Hepatocyte (in vitro differentiated cells): ENCODE measurements around the gene GPR152. TPM values are rescaled to one million over a fixed set of nuclear protein-coding genes. Genes with fewer than 3 reads are reported as not detected.

Experiments
- DNase-seq: peaks from one replicate; pipeline ENCODE4 v3.0.0-alpha.2; 2016; ENCODE audit warnings: low spot score
- H2AFZ ChIP-seq: fragments of 200-600 bp; sonication (generic); 2 replicates; pipeline ENCODE4 v1.6.0; 2016; ENCODE audit warnings: antibody characterized with exemption, mild to moderate bottlenecking
- H3K27ac ChIP-seq: fragments of 200-600 bp; sonication (generic); 2 replicates; pipeline ENCODE4 v1.5.1; 2016; ENCODE audit warnings: mild to moderate bottlenecking
- H3K27me3 ChIP-seq: fragments of 200-600 bp; sonication (generic); 2 replicates; pipeline ENCODE4 v1.6.1; 2016
- H3K36me3 ChIP-seq: fragments of 200-600 bp; sonication (generic); replicated peaks from 2 replicates; pipeline ENCODE4 v1.5.1; 2016; ENCODE audit warnings: low read depth; ENCODE audit not compliant: insufficient read depth
- H3K4me1 ChIP-seq: fragments of 200-600 bp; sonication (generic); 2 replicates; pipeline ENCODE4 v1.5.1; 2016; ENCODE audit warnings: mild to moderate bottlenecking, moderate library complexity; ENCODE audit not compliant: insufficient read depth
- H3K4me2 ChIP-seq: fragments of 200-600 bp; sonication (generic); 2 replicates; pipeline ENCODE4 v1.6.0; 2016
- H3K4me3 ChIP-seq: fragments of 200-600 bp; sonication (generic); 2 replicates; pipeline ENCODE4 v1.5.1; 2016; ENCODE audit warnings: mild to moderate bottlenecking
- H3K79me2 ChIP-seq: fragments of 200-600 bp; sonication (generic); 2 replicates; pipeline ENCODE4 v1.6.0; 2017; ENCODE audit warnings: mild to moderate bottlenecking
- H3K9me2 ChIP-seq: fragments of 200-600 bp; sonication (generic); replicated peaks from 2 replicates; pipeline ENCODE4 v1.6.0; 2017; ENCODE audit warnings: mild to moderate bottlenecking; ENCODE audit not compliant: insufficient read depth
- H3K9me3 ChIP-seq: fragments of 200-600 bp; sonication (generic); 2 replicates; pipeline ENCODE4 v1.5.1; 2016; ENCODE audit warnings: low read depth, mild to moderate bottlenecking
- H4K20me1 ChIP-seq: fragments of 200-600 bp; sonication (generic); 2 replicates; pipeline ENCODE4 v1.6.0; 2016; ENCODE audit warnings: mild to moderate bottlenecking; ENCODE audit not compliant: insufficient read depth, poor library complexity, severe bottlenecking
- EZH2 ChIP-seq: fragments of 200-600 bp; sonication (generic); IDR thresholded peaks from 2 replicates; pipeline ENCODE4 v1.6.1; 2016; ENCODE audit warnings: antibody characterized with exemption, mild to moderate bottlenecking, borderline replicate concordance
- EZH2phosphoT487 ChIP-seq: fragments of 200-600 bp; sonication (generic); IDR thresholded peaks from one replicate; pipeline ENCODE4 v1.6.1; 2018; ENCODE audit warnings: antibody characterized with exemption, mild to moderate bottlenecking, low read depth, moderate library complexity; ENCODE audit not compliant: unreplicated experiment, severe bottlenecking
- WGBS: methylation state at CpG from one replicate; pipeline ENCODE4 v1.1.6; 2016; ENCODE audit warnings: low lambda C conversion rate; ENCODE audit errors: missing lambda C conversion rate; 5-methylcytosine and 5-hydroxymethylcytosine counted together
- polyA plus RNA-seq: library from polyadenylated mRNA; unstranded; fragments of >200 nt; fragmentation: Nextera tagmentation; extraction: Ambion mirVana; gene quantifications from 2 replicates; pipeline ENCODE4 v1.2.1, GENCODE V29; 2016
- total RNA-seq: library from RNA; depleted of rRNA; stranded (reverse); fragments of >200 nt; gene quantifications from 2 replicates; pipeline ENCODE4 v1.2.3, GENCODE V29; 2014
- TF ChIP-seq, protein P1 (sequence below): fragments of 200-600 bp; sonication (generic); IDR thresholded peaks from 2 replicates; pipeline ENCODE4 v1.5.1; 2016; ENCODE audit warnings: antibody characterized with exemption, mild to moderate bottlenecking; ENCODE audit not compliant: poor library complexity

The GPR152 gene
- total and polyA plus RNA-seq, 2 experiments from 2014 or later, result not detected

DNA sequence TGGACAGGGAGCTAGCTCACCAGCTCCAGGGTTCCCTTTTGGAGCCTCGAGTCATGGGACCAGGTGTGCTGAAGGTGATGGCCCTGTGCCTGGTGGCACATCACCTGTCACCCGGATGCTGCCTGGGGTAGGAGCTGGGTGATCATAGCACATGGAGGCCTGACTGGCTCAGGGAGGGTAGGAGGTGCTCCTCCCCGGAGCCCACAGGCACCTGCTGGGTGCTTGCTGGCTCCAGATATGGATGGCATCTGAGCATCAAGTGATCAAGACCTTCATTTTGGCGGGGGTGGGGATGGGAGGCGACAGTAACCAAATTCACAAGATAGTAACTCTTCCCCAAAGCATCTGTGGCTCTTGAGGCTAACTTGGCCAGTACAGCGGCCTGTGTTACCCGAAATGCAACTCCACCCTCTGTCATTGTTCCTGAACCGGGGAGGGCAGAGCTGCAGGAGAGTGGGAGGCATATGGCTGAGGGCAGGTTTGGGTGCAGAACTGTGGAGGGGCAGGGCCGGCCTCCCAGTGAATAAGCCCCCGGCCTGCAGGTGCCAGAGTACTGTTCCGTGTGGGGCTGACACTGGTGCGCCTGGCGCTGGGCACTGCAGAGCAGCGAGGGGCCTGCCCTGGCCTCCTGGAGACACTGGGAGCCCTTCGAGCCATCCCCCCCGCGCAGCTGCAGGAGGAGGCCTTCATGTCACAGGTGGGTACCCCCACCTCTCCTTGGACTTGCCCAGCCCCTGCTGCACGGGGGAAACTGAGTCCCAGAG, 43.9 kb downstream of the GPR152 start:
- no peaks in the 10 kb centered on the region for H3K9me3 ChIP-seq
- TF ChIP-seq, protein P1, sequence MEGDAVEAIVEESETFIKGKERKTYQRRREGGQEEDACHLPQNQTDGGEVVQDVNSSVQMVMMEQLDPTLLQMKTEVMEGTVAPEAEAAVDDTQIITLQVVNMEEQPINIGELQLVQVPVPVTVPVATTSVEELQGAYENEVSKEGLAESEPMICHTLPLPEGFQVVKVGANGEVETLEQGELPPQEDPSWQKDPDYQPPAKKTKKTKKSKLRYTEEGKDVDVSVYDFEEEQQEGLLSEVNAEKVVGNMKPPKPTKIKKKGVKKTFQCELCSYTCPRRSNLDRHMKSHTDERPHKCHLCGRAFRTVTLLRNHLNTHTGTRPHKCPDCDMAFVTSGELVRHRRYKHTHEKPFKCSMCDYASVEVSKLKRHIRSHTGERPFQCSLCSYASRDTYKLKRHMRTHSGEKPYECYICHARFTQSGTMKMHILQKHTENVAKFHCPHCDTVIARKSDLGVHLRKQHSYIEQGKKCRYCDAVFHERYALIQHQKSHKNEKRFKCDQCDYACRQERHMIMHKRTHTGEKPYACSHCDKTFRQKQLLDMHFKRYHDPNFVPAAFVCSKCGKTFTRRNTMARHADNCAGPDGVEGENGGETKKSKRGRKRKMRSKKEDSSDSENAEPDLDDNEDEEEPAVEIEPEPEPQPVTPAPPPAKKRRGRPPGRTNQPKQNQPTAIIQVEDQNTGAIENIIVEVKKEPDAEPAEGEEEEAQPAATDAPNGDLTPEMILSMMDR, result no peak
- TF ChIP-seq EZH2phosphoT487 (no peak), EZH2 (no peak)
- H3K4me3 ChIP-seq, result no peak overlapping the region
- H3K27ac ChIP-seq, result no peak overlapping the region
- no peaks in the 10 kb centered on the region for H3K27me3 ChIP-seq
- WGBS, result 88% methylated on average over 18 of the region's 18 CpGs
- H3K4me2 ChIP-seq, result no peak overlapping the region
- no peaks in the 10 kb centered on the region for H4K20me1 ChIP-seq
- H3K4me1 ChIP-seq, result no peaks in the 10 kb centered on the region
- no peak overlapping the region for H2AFZ ChIP-seq
- no peaks in the 10 kb centered on the region for H3K9me2 ChIP-seq
- no peak for DNase-seq
- no peaks in the 10 kb centered on the region for H3K36me3 ChIP-seq
- no peaks in the 10 kb centered on the region for H3K79me2 ChIP-seq

DNA sequence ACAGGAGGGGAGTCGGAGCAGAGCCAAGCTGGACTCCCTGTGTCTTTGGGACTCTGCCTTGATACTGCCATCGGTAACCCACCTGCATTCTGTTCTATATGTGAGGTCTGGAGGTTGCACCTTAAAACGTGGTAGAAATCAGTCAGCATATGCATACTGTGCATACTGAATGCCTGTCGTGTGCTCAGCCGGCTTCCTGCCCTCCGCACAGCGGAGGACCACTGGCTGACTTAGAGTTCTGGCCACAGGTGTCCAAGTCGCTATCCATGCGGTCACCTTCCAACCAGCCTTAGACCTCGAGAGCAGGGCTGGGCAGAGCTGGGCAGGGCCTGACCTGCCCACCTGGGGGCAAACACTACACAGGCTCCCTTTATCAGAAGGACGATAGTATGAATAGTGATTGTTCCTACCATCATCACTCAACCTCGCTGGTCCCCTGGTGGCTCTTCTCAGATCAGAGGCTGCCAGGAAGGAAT, 44.8 kb downstream of the GPR152 start:
- no peak overlapping the region for H3K4me3 ChIP-seq
- 78% methylated on average over 12 of the region's 12 CpGs for WGBS

DNA sequence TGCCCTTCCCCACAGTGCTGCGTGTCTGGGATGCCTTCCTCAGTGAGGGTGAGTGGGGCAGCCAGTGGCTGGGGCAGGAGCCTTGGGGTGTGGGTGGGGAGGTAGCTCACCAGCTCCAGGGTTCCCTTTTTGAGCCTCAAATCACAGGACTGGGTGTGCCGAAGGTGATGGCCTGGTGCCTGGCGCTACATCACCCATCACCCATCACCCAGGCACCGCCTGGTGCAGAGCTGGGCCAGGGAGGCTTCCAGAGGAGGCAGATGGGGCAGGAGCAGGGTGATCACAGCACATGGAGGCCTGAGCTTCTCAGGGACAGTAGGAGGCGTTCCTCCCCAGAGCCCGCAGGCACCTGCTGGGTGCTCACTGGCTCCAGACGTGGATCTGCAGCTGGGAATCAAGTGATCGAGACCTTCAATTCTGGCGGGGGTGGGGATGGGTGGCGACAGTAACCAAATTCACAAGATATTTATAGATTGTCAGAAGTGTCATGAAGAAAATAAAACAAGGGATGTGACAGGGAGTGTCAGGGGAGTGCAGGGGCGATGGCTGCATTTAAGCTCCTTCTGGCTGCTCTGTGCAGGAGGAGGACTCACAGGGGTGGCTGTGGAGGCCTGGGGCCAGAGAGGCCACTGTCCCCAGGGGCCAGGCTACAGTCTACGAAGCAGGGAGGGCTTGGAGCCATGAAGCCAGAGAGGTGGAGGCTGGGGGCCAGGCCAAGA, 45.4 kb downstream of the GPR152 start:
- Histone ChIP-seq H3K9me2 (no peaks in the 10 kb centered on the region), H3K27ac (no peak overlapping the region), H3K79me2 (no peaks in the 10 kb centered on the region), H3K27me3 (no peaks in the 10 kb centered on the region), H4K20me1 (no peaks in the 10 kb centered on the region), H3K4me3 (no peak overlapping the region), H2AFZ (no peak overlapping the region), H3K36me3 (no peaks in the 10 kb centered on the region), H3K4me1 (peaks cover 4% of the 10 kb centered on the region), H3K9me3 (no peaks in the 10 kb centered on the region), H3K4me2 (no peak overlapping the region)
- TF ChIP-seq EZH2 (no peak), EZH2phosphoT487 (no peak)
- TF ChIP-seq, protein P1, result no peak
- DNase-seq, result no peak
- 70% methylated on average over 12 of the region's 12 CpGs for WGBS

More for the DNA sequence above, 44.8 kb downstream of the GPR152 start:
- Histone ChIP-seq H3K9me3 (no peaks in the 10 kb centered on the region), H3K27ac (no peak overlapping the region), H3K36me3 (no peaks in the 10 kb centered on the region), H3K9me2 (no peaks in the 10 kb centered on the region), H4K20me1 (no peaks in the 10 kb centered on the region), H2AFZ (no peak overlapping the region), H3K4me1 (no peaks in the 10 kb centered on the region), H3K79me2 (no peaks in the 10 kb centered on the region), H3K4me2 (no peak overlapping the region), H3K27me3 (no peaks in the 10 kb centered on the region)
- no peak for DNase-seq
- no peak for TF ChIP-seq EZH2phosphoT487
- TF ChIP-seq, protein P1, result no peak
- TF ChIP-seq EZH2, result no peak
